ENCODE results near the gene PTPN1.
"Not testable (repeated sequence)": the region's sequence is repeated elsewhere in the genome, so short reads cannot be mapped to it uniquely, and the experiment has no call there.

Gene PTPN1

GRCh38 chr20:50597406-50597969 is 87.3 kb downstream of the PTPN1 start:
- no peaks in the 10 kb centered on the region for H3K27me3 ChIP-seq (ENCODE audit: control insufficient read depth, insufficient read depth, low read length)
- H3K9me3 ChIP-seq (ENCODE audit: control insufficient read depth, insufficient read depth, low read depth, low read length), result no peaks in the 10 kb centered on the region
- H3K36me3 ChIP-seq (ENCODE audit: control insufficient read depth, insufficient read depth, low read length), result no peaks in the 10 kb centered on the region
- peaks cover 12% of the 10 kb centered on the region for H3K4me1 ChIP-seq (ENCODE audit: control insufficient read depth, insufficient read depth, low read length)
- no peak overlapping the region for H3K9ac ChIP-seq (ENCODE audit: low read length)
- no peak overlapping the region for H3K4me3 ChIP-seq (ENCODE audit: low read depth, low read length)
- H3K27ac ChIP-seq (ENCODE audit: low read depth, low read length), result no peak overlapping the region

GRCh38 chr20:50598074-50598473 is 87.9 kb downstream of the PTPN1 start:
- Histone ChIP-seq H3K4me3 (ENCODE audit: low read depth, low read length) (no peak overlapping the region), H3K27ac (ENCODE audit: low read depth, low read length) (no peak overlapping the region), H3K27me3 (ENCODE audit: control insufficient read depth, insufficient read depth, low read length) (no peaks in the 10 kb centered on the region), H3K9ac (ENCODE audit: low read length) (no peak overlapping the region), H3K4me1 (ENCODE audit: control insufficient read depth, insufficient read depth, low read length) (peaks cover 12% of the 10 kb centered on the region), H3K36me3 (ENCODE audit: control insufficient read depth, insufficient read depth, low read length) (no peaks in the 10 kb centered on the region), H3K9me3 (ENCODE audit: control insufficient read depth, insufficient read depth, low read depth, low read length) (no peaks in the 10 kb centered on the region)

- H3K36me3 ChIP-seq (ENCODE audit: control insufficient read depth, insufficient read depth, low read length); H3K9me3 ChIP-seq (ENCODE audit: control insufficient read depth, insufficient read depth, low read depth, low read length); H3K9ac ChIP-seq (ENCODE audit: low read length); H3K27me3 ChIP-seq (ENCODE audit: control insufficient read depth, insufficient read depth, low read length); H3K4me3 ChIP-seq (ENCODE audit: low read depth, low read length); H3K27ac ChIP-seq (ENCODE audit: low read depth, low read length): not testable (repeated sequence)
- peaks cover 12% of the 10 kb centered on the region for H3K4me1 ChIP-seq (ENCODE audit: control insufficient read depth, insufficient read depth, low read length)
These were observed 88.6 kb downstream of the PTPN1 start for GRCh38 chr20:50598768-50599167.

- H3K9me3 ChIP-seq (ENCODE audit: control insufficient read depth, insufficient read depth, low read depth, low read length), result no peaks in the 10 kb centered on the region
- no peak overlapping the region for H3K9ac ChIP-seq (ENCODE audit: low read length)
- no peaks in the 10 kb centered on the region for H3K36me3 ChIP-seq (ENCODE audit: control insufficient read depth, insufficient read depth, low read length)
- no peak overlapping the region for H3K27ac ChIP-seq (ENCODE audit: low read depth, low read length)
- peaks cover 9% of the 10 kb centered on the region for H3K4me1 ChIP-seq (ENCODE audit: control insufficient read depth, insufficient read depth, low read length)
- H3K27me3 ChIP-seq (ENCODE audit: control insufficient read depth, insufficient read depth, low read length), result no peaks in the 10 kb centered on the region
- no peak overlapping the region for H3K4me3 ChIP-seq (ENCODE audit: low read depth, low read length)
These were observed 90.2 kb downstream of the PTPN1 start for GRCh38 chr20:50600281-50600895.

GRCh38 chr20:50601511-50602431 is 91.6 kb downstream of the PTPN1 start:
- Histone ChIP-seq H3K9ac (ENCODE audit: low read length) (no peak overlapping the region), H3K27ac (ENCODE audit: low read depth, low read length) (no peak overlapping the region), H3K4me3 (ENCODE audit: low read depth, low read length) (no peak overlapping the region), H3K27me3 (ENCODE audit: control insufficient read depth, insufficient read depth, low read length) (no peaks in the 10 kb centered on the region), H3K36me3 (ENCODE audit: control insufficient read depth, insufficient read depth, low read length) (no peaks in the 10 kb centered on the region), H3K9me3 (ENCODE audit: control insufficient read depth, insufficient read depth, low read depth, low read length) (no peaks in the 10 kb centered on the region), H3K4me1 (ENCODE audit: control insufficient read depth, insufficient read depth, low read length) (no peaks in the 10 kb centered on the region)

- no peaks in the 10 kb centered on the region for H3K36me3 ChIP-seq (ENCODE audit: control insufficient read depth, insufficient read depth, low read length)
- no peaks in the 10 kb centered on the region for H3K4me1 ChIP-seq (ENCODE audit: control insufficient read depth, insufficient read depth, low read length)
- no peaks in the 10 kb centered on the region for H3K27me3 ChIP-seq (ENCODE audit: control insufficient read depth, insufficient read depth, low read length)
- no peak overlapping the region for H3K4me3 ChIP-seq (ENCODE audit: low read depth, low read length)
- H3K9ac ChIP-seq (ENCODE audit: low read length), result no peak overlapping the region
- H3K27ac ChIP-seq (ENCODE audit: low read depth, low read length), result no peak overlapping the region
- no peaks in the 10 kb centered on the region for H3K9me3 ChIP-seq (ENCODE audit: control insufficient read depth, insufficient read depth, low read depth, low read length)
These were observed 92.4 kb downstream of the PTPN1 start for GRCh38 chr20:50602432-50603088.

GRCh38 chr20:50604451-50604850 is 94.3 kb downstream of the PTPN1 start:
- H3K9me3 ChIP-seq (ENCODE audit: control insufficient read depth, insufficient read depth, low read depth, low read length), result no peaks in the 10 kb centered on the region
- no peaks in the 10 kb centered on the region for H3K27me3 ChIP-seq (ENCODE audit: control insufficient read depth, insufficient read depth, low read length)
- no peak overlapping the region for H3K4me3 ChIP-seq (ENCODE audit: low read depth, low read length)

GRCh38 chr20:50605136-50605535 is 95.0 kb downstream of the PTPN1 start:
- Histone ChIP-seq H3K27me3 (ENCODE audit: control insufficient read depth, insufficient read depth, low read length) (no peaks in the 10 kb centered on the region), H3K36me3 (ENCODE audit: control insufficient read depth, insufficient read depth, low read length) (no peaks in the 10 kb centered on the region), H3K9ac (ENCODE audit: low read length) (no peak overlapping the region), H3K27ac (ENCODE audit: low read depth, low read length) (no peak overlapping the region), H3K4me3 (ENCODE audit: low read depth, low read length) (no peak overlapping the region), H3K4me1 (ENCODE audit: control insufficient read depth, insufficient read depth, low read length) (no peaks in the 10 kb centered on the region), H3K9me3 (ENCODE audit: control insufficient read depth, insufficient read depth, low read depth, low read length) (no peaks in the 10 kb centered on the region)

More at GRCh38 chr20:50604451-50604850, 94.3 kb downstream of the PTPN1 start:
- Histone ChIP-seq H3K27ac (ENCODE audit: low read depth, low read length) (no peak overlapping the region), H3K9ac (ENCODE audit: low read length) (no peak overlapping the region), H3K4me1 (ENCODE audit: control insufficient read depth, insufficient read depth, low read length) (no peaks in the 10 kb centered on the region), H3K36me3 (ENCODE audit: control insufficient read depth, insufficient read depth, low read length) (no peaks in the 10 kb centered on the region)

- no peak overlapping the region for H3K9ac ChIP-seq (ENCODE audit: low read length)
- H3K27ac ChIP-seq (ENCODE audit: low read depth, low read length), result no peak overlapping the region
- peaks cover 4% of the 10 kb centered on the region; the same call in 1 of the 2 replicates for H3K4me1 ChIP-seq (ENCODE audit: control insufficient read depth, insufficient read depth, low read length)
- no peak overlapping the region for H3K4me3 ChIP-seq (ENCODE audit: low read depth, low read length)
- H3K27me3 ChIP-seq (ENCODE audit: control insufficient read depth, insufficient read depth, low read length), result no peaks in the 10 kb centered on the region
- no peaks in the 10 kb centered on the region for H3K9me3 ChIP-seq (ENCODE audit: control insufficient read depth, insufficient read depth, low read depth, low read length)
- no peaks in the 10 kb centered on the region for H3K36me3 ChIP-seq (ENCODE audit: control insufficient read depth, insufficient read depth, low read length)
These were observed 97.3 kb downstream of the PTPN1 start for GRCh38 chr20:50607436-50607835.

- Histone ChIP-seq H3K27ac (ENCODE audit: low read depth, low read length) (no peak overlapping the region), H3K9ac (ENCODE audit: low read length) (no peak overlapping the region), H3K4me3 (ENCODE audit: low read depth, low read length) (no peak overlapping the region), H3K9me3 (ENCODE audit: control insufficient read depth, insufficient read depth, low read depth, low read length) (no peaks in the 10 kb centered on the region), H3K4me1 (ENCODE audit: control insufficient read depth, insufficient read depth, low read length) (peaks cover 4% of the 10 kb centered on the region; the same call in 1 of the 2 replicates), H3K27me3 (ENCODE audit: control insufficient read depth, insufficient read depth, low read length) (no peaks in the 10 kb centered on the region), H3K36me3 (ENCODE audit: control insufficient read depth, insufficient read depth, low read length) (no peaks in the 10 kb centered on the region)
These were observed 97.9 kb downstream of the PTPN1 start for GRCh38 chr20:50607850-50608749.

Data from HUES6 (cell line).